HL-60/S4 (cell line): Measurements from ENCODE around the gene MKNK1.

ENCODE experiments used
- in situ Hi-C: fragments of 300-500 bp; cut with MboI; formaldehyde crosslinking; loops from 2 replicates; pipeline ENCODE4 v1.14.3; 2022; ENCODE audit warnings: low sequenced_read_pairs

The MKNK1 gene

DNA sequence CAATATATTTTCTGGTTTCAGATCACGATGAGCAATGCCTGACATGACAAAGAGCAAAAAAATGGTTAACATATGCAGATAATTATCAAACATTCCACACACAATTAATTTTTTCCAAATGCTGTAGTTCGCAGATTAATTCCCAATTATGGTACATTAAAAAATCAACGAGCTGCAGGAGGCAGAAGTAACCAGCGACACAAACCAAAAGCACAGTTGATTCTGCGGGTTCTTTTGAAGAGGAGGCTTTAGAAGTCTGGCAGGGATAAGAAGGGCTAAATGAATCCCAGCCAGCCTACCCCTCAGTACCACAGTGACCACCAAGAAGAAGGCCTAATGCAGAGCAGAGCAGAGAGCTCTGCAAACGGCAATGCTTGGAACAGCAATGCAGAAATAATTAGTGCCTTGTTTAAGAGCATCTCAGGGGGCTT is 35.6 kb downstream of the MKNK1 start:
- in situ Hi-C loops = no loop called here

DNA sequence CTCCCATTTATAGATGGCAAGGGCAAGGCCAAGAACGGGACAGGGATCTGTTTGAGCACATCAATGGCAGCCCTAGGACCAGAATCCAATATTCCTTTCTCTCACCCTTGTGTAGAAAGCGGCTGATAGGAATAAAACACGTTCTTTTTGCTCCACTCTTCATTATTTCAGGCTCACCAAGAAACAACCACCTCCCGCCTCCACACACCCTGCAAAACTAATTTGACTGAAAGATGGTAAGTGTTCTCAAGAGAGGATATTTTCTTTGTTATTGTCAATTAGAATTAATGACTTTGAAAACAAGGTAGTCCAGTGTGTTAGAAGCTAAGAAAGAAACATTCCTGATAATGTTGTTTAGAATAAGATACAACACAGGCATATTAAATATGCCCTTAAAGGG is 40.7 kb downstream of the MKNK1 start:
- in situ Hi-C loops = no loop called here

DNA sequence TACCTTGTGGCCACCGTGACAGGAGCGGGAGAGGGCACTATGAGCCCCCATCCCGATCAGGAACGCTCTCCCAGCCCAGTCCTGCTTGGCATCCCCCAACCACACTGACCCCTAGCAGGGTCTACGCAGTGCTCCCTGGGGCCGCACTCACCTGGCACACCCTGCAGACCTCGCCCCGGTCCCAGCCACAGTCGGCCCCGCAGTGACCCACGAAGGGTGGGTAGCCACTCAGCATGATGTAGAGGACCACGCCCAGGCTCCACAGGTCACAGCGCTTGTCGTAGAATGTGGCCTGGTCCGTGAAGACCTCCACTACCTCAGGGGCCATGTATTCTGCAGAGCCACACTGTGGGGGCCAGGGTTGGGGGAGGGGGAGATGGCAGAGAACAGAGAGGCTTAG is 41.6 kb downstream of the MKNK1 start:
- in situ Hi-C loops = no loop called here

DNA sequence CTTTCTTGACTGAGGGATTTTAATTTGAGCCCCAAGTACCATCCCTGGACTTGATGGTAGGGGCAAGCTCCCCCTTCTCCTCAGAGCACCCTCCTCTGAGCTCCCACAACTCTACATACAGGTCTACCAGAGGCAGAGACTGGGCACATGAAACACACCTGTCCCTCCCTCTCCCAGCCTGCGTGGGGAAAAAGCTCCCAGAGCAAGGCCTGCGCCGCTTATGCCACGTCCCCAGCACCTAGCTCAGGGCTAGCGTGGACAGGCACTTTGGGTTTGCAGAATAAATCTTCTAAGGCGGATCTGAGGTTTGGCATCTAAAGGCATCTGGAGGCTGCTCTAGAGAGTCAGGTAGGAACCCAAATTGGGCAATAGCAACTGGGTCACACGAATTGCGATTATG is 45.1 kb downstream of the MKNK1 start:
- in situ Hi-C loops = no loop called here

DNA sequence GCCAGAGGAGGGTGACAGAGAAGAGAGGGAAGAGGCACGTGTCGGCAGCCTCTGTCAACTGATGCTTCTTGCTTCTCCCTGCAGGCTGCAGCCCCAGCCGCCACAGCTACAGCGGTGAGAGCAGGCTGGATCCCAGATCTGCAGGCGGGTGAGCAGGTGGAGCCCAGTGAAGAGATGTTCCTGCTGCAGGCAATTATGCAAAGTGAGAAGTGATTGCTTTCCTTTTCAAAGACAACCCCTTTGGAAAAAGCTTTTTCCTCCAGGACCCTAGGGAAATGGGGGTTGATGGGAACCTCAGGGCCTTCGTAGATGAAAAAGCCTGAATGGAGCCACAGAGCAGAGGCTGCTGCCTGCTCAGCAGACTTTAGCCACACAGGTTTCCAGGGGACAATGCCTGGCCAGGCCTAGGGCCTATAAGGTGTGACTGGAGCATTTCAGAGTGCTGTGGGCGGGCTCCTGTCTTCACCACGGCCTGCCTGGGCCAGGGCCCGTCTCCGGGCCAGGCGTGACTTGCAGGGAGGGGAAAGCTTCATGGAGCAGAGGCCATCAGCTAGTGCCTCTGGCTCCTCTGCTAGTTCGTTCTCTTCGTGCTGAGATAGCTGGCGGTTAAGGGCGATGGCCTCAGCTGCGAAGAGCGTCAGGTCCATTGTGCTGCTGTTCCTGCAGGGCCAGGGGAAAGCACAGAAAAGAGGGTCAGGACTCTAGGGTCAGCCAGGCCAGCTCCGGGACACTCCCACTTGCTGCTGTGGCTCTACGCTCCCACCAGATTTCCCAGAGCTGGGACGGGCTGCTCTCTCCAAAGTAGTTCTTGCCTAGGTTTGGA is 45.7 kb downstream of the MKNK1 start:
- in situ Hi-C loops = no loop called here

DNA sequence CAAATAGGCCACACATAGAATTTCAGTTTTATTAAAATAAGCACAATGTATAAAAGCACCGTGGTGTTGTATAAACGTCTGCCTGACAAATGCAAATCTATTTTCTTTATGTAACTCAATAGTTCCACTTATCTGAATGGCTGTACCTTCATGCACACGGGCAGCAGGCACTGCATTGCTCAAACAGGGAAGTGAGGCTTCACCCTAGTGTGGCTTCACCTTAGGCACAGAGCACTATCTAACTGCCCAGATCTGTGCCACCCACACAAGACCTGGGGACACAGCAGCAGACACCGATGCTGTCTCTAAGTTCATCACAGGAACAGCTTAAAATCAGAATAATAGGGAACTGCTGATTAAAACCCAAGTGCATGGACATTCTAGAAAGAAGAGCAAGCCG is 46.7 kb downstream of the MKNK1 start:
- in situ Hi-C loops = no loop called here

DNA sequence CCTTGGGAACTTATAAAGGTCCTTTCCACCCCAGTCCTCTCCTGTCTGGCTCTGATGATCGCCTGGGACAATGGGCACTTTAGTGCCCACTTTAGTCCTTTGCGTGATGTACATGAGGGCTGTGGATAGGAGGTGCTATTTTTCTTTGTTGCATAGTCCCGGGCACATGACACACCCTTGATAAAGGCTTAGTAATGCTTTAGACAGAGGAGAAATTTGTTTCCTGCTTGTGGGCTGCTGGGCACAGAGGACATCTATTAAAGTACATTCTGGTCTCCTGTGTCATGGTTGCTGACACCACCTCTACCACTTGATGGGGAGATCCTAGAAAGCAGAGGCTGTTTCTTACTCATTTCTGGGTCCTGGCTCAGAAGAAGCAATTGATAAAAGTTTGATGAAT is 47.2 kb downstream of the MKNK1 start:
- in situ Hi-C loops = no loop called here

DNA sequence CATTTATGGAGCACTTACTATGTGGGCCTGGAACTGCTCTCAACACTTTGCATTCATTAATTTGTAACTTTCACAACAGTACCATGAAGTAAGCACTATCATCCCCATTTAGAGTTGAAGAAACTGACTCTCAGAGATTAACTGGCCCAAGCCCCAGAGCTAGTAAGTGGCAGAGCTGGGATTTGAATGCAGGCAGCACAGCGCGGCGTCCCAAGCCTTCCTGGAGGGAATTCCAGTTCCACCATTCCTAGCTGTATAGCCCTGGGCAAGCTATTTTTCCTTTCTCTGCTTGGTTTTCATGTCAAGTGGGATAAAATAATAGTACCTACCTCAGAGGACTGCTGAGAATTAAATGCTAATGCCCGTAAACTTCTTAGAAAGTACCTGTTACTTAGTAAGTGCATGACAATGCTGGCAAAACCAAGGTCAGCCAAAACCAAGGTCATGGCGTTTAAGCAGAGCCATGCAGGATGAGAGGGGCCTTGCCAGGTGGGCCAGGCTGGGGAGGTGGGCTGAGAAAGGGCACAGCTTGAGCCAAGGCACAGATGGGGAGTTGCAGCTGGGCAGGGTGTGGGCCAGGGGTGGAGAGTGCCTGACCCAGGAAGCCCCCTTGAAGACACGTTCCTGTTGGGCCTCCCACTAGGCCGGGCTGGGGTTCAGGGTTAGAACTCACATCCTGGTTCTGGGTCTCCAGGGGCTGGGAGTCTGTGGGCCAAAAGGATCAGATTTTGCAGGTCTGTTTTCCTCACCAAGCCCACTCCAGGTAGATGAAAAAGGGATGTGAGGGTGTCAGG is 48.0 kb downstream of the MKNK1 start:
- in situ Hi-C loops = no loop called here

DNA sequence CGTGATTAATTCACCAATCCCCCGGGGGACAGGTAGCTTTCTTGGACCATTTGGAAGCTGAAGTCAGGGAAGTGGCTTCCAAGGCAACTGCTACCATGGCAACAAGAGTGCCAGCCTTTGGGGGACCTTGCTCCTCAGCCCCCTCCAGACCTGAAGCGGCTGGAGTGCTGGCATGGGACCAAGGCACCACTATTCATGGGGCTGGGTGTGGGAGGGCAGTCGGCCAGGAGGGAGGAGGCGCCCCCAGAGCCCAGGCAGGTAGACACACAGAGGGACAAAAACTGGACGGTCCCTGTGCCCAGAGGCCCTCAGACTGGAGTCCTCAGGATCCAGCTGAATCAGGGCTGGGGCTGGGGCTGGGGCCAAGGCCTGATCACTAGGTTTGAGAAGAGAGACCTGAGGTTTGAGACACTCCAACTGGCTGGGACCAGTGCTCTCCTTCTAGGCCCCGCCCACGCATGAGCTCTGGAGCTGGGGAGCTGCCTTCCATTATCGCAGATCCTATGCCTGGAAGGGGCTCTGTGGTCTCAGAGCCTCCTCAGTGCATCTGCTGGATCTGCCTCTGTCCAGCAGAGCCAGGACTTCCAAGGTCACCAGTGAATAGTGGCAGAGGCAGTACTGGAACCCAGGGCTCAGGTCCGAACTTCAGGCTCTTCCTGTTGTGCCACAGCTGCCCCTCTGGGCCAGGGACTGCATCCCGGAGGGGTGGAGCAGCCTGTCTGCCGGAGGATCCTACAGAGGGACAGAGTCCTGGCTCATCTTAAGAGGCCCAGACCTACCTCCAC is 49.3 kb downstream of the MKNK1 start:
- in situ Hi-C loops = no loop called here

DNA sequence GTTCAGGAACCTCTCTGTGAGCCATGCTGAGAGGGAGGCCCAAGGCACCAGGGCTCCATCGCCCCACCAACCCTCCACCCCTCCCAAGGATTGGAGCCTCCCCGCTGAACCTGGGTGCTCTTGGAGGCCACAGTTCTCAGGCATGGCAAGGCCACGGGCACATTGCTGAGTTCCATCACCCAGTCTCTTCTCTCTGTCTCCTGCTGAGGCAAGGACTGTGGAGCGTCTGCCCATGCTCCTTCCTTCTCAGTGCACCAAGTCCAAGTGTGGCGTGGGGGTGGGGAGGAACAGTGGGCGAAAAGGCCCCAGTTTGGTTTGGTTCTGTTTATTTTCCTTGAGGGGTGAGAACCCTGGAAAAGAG is 49.9 kb downstream of the MKNK1 start:
- in situ Hi-C loops = no loop called here

DNA sequence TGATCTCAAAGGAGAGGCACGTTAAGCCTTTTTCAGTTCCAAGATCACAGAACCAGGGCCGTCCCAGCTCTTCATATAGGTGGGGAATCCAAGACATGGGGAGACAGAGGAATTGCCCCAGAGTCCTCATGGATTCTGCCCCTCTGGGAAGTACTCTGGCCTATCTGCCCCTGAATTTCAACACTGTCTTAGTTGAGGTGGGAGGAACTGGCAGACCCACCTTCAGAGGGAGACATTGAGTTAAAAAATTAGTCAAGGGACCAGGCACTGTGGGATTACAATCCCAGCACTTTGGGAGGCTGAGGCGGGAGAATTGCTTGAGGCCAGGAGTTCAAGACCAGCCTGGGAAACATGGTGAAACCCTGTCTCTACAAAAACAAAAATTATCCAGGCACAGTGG is 50.6 kb downstream of the MKNK1 start:
- in situ Hi-C loops = no loop called here

DNA sequence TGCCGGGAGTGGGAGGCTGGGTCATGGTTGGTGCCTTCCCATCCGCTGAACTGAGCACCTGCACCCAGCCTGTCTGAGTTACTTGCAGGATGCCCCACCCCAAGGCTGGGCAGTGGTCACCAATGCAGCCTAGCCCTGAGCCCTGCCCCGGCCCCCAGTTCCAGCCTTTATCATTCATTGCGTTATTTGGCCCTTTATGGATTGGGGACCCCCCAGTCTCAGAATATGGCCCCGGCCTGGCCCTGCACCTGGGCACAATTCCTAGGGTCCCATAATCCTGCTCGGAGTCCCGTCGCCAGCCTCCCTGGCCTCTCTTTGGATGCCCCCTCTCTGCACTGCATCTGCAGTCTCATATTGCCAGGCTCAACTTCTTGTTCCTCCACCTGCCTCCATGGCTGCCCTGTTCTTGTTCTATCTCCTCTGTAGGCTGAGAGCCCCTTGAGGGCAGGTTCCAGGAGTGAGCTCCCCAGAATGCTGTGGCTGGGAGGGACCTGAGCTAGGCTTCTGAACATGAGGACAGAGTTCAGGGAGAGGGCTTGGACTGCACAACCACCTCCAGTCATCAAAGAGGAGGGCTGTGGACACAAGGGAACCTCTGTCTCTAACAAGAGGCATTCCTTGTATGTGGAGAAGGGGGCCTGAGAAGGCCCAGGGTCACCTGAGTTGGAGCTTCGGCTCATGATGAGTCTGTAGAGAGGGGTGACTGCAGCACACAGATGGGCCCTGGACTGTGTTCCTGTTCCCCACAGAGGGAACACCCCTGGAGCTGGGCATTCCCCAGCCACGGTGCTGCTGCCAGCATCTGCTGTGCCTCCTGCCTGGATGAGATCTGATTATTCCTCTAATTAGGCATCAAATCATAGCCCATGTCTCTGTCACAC is 51.5 kb downstream of the MKNK1 start:
- in situ Hi-C loops = no loop called here

DNA sequence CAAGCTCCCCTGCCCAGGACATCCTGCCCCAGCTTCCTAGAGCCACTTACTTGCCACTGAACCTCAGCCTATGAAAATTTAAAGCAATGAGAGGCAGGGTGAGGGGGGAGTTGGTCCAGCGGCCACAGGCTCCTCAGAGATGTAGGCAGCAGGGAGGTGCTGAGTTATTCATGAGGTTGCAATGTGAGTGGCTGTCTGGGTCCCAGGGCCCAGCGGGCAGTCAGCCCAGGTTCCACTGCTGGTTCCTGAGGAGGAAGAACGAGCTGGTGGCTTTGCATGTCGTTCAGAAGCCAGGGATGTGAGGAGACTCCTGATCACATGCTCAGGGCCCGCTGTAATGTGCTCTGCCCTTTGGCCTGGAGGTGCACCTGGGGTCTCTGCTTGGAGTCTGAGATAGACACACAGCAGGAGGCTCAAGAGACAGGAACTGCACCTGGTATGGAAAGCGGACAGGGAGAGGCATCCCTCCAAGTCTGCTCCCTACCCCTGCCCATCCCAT is 52.4 kb downstream of the MKNK1 start, which contains the start of gene KNCN:
KNCN (minus strand) TSS at position 51 of the 499 bp plus-strand sequence. CDS start 432 bp downstream, outside the sequence.
- in situ Hi-C loops = no loop called here

DNA sequence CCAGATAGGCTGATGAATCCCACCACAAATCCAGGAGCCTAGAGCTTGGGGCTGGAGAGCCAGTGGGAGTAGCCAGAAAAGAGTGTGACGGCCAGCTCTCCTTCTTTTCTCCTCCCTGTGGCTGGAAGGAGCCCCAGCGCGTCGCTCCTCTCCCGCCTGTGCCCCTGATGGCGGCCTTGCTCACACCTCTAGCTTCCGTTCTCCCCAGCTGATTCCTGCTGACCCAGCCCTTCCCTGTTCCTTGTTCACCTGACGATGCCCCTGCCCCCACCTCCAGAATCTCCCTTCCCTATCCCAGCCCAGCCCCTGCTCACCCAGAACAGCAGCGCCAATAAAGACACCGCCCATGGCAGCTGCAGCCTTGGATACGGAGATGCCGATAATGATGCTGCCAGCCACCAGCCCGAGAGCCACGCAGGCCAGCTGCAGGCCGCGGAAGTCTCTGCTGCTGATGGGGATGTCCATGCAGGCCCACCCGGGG is 53.3 kb downstream of the MKNK1 start:
- in situ Hi-C loops = no loop called here

DNA sequence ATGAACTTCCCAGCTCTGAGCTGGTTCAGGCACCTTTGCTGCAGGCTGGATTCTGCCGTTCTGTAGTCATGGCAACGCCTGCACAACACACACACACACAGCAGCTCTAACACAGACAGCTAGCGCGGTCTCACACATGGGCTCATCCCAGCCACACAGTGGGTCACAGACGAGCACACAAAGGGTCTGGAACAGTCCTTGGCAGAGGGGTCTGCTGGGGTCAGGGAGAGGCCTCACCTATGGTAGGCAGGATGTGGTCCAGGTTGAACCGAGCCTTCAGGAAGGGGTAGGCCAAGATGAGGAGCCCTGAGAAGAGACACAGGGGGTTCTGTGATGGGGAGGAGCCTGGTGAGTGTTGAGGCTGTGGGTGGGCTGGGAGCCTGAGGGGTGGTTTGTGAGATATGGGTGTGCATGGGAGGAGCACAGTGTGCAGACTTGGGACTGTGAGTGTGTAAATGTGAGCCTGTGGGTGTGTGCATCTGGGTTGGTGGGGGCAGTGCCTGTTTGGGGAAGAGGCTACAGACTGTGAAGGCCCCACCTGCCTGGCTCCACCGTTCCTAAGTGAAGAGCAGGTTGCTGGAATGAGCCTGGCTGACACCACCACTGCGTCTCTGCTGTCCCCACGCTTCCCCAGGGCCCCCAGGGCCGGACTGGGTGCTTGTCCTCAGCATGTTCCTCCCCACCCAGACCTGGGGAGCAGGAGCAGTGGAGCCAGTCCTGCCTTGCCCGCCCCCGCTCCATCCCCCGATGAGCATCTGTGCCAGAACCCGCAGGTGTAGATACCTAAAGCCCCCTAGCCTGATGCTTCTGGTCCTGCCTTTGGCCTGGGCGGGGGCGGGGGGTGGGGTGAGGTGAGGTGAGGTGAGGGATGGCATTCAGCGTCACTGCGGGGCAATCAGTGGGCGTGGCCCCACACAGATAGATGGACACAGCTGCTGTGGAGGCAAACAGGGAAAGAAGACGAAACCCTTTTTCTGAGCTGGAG is 54.1 kb downstream of the MKNK1 start:
- in situ Hi-C loops = no loop called here

DNA sequence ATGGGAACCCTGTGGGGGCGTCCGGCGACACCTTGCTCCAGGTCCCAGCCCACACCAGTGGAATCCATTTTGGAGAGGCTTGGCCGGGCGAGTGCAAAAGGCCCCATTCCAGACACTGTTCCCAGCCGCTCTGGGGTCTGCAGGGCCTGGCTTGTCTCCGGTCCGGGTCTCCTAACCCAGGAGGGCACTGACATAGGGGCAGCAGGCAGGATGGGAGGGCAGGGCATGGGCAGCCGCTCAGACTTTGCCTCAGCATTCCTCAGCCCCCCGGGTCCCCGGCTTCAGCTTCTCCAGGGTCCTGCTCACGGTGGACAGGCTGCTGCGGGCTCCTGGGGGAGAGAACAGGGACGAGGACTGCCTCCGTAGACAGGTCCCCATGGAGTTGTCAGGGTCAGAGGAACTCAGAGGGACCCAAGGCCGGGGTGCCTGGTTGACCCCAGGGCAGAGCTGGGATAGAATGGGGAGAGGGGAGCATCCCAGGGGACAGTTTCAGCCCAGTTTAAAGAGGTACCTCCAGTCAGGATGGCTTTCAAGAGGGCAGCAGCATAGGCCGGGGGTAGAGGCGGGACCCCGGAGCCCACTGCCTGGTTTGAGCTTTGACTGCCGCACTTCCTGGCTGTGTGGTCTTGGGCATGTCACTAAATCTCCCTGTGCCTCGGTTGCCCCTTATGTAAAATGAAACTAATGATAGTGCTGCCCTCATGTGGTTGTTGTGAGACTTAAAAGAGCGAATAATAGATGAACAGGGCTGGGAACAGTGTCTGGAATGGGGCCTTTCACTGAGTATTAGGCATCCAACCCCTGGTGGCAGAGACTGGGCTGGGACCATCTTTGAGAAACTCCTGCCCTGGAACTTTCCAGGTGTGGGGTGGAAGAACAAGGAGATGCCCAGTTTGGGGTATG is 56.3 kb downstream of the MKNK1 start:
- in situ Hi-C loops = no loop called here

DNA sequence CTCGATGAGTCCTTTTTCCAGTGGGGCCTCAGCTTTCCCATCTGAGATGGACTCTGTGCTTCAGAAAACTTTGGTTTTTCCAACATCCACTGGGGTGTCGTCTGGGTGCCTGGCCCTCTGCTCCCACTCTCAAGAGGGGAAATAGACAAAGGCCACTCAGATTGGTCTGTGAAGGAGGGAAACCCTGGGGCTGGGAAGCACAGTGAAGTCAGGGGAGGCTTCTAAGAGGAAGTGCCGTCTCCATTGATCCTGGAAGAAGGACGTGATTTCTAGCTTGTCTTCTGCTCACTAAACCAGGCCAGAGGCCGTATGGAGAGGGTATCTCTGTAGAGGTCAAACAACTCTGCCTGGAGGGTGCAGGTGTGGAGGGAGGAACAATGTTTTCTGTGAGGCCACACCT is 57.9 kb downstream of the MKNK1 start:
- in situ Hi-C loops = no loop called here

DNA sequence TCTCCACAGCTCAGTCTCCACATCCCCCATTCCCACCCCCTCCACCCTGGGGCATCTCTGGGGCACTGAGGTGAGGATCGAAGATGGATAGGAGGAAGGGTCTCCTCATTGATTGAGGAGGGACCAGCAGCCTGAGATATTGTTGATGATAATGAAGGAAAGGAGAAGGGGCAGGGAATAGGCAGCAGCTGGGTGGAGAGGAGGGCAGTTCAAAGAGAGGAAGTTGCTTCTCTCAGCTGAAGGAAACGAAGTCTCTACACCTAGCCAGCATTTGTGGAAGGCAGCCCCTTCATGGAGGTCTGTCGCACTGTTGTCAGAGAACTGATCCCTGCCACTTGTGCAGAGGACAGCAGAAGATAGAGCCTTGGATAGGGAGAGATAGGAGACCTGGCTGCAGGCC is 58.3 kb downstream of the MKNK1 start:
- in situ Hi-C loops = no loop called here
